Neural cell (in vitro differentiated cells): ENCODE measurements around the gene NKAIN2. TPM values are rescaled to one million over a fixed set of nuclear protein-coding genes. Genes with fewer than 3 reads are reported as not detected.

Experiments
- H2AFZ ChIP-seq: fragments of 200-600, 300-800 bp; sonication (generic), shearing (Covaris generic); 2 replicates; pipeline ENCODE4 v1.6.0; 2014; ENCODE audit warnings: low read depth, mild to moderate bottlenecking, antibody characterized with exemption, low read length, moderate library complexity
- H3F3A ChIP-seq: fragments of 200-600 bp; shearing (Covaris generic); 2 replicates; pipeline ENCODE4 v1.6.1; 2016; ENCODE audit warnings: mild to moderate bottlenecking, moderate library complexity, mixed read lengths, antibody characterized with exemption, low read length; ENCODE audit not compliant: insufficient read depth, poor library complexity, severe bottlenecking
- H3K27ac ChIP-seq: fragments of 200-600, 300-800 bp; sonication (generic), shearing (Covaris generic); 2 replicates; pipeline ENCODE4 v1.5.1; 2014; ENCODE audit warnings: mild to moderate bottlenecking, low read length, moderate library complexity
- H3K27me3 ChIP-seq: fragments of 300-800, 200-600 bp; sonication (generic), shearing (Covaris generic); 2 replicates; pipeline ENCODE4 v1.6.0; 2014; ENCODE audit warnings: mild to moderate bottlenecking, low read depth, low read length, moderate library complexity; ENCODE audit not compliant: insufficient read depth
- H3K36me3 ChIP-seq: fragments of 300-800, 200-600 bp; sonication (generic), shearing (Covaris generic); 2 replicates; pipeline ENCODE4 v1.5.1; 2014; ENCODE audit warnings: mild to moderate bottlenecking, antibody characterized with exemption, low read length, moderate library complexity; ENCODE audit not compliant: insufficient read depth
- H3K4me2 ChIP-seq: fragments of 300-800, 200-600 bp; sonication (generic), shearing (Covaris generic); 2 replicates; pipeline ENCODE4 v1.6.0; 2014; ENCODE audit warnings: mild to moderate bottlenecking, low read length
- H3K4me3 ChIP-seq: fragments of 300-800, 200-600 bp; sonication (generic), shearing (Covaris generic); 2 replicates; pipeline ENCODE4 v1.5.1; 2014; ENCODE audit warnings: mild to moderate bottlenecking, low read length, moderate library complexity
- H3K79me2 ChIP-seq: fragments of 200-600 bp; shearing (Covaris generic); replicated peaks from 2 replicates; pipeline ENCODE4 v1.6.0; 2014; ENCODE audit warnings: mild to moderate bottlenecking, low read length, moderate library complexity; ENCODE audit not compliant: insufficient read depth
- H3K9ac ChIP-seq: fragments of 300-800, 200-600 bp; sonication (generic), shearing (Covaris generic); 2 replicates; pipeline ENCODE4 v1.6.1; 2016; ENCODE audit warnings: mild to moderate bottlenecking, low read length, mixed read lengths
- H3K9me2 ChIP-seq: fragments of 200-600 bp; shearing (Covaris generic); 2 replicates; pipeline ENCODE4 v1.6.1; 2016; ENCODE audit warnings: mild to moderate bottlenecking, low read length, mixed read lengths; ENCODE audit not compliant: insufficient read depth
- H3K9me3 ChIP-seq: fragments of 200-600, 300-800 bp; sonication (generic), shearing (Covaris generic); 2 replicates; pipeline ENCODE4 v1.6.1; 2016; ENCODE audit warnings: mild to moderate bottlenecking, mixed run types, low read length, moderate library complexity, mixed read lengths
- H4K20me1 ChIP-seq: fragments of 200-600 bp; shearing (Covaris generic); 2 replicates; pipeline ENCODE4 v1.6.1; 2016; ENCODE audit warnings: mild to moderate bottlenecking, mixed run types; ENCODE audit not compliant: insufficient read depth
- CTCF ChIP-seq: fragments of 450-650 bp; IDR thresholded peaks from 2 replicates; pipeline ENCODE4 v1.5.1; 2014; ENCODE audit warnings: antibody characterized with exemption, mild to moderate bottlenecking, moderate library complexity; ENCODE audit not compliant: poor library complexity, severe bottlenecking
- EP300 ChIP-seq: fragments of 450-650 bp; conservative IDR thresholded peaks from 2 replicates; pipeline ENCODE4 v1.6.1; 2014; ENCODE audit warnings: antibody characterized with exemption, mild to moderate bottlenecking, moderate library complexity; ENCODE audit not compliant: poor library complexity, severe bottlenecking
- EZH2 ChIP-seq: fragments of 200-600, 300-800 bp; shearing (Covaris generic), sonication (generic); IDR thresholded peaks from 2 replicates; pipeline ENCODE4 v1.6.1; 2014; ENCODE audit warnings: antibody characterized with exemption, low read length, borderline replicate concordance, mild to moderate bottlenecking; ENCODE audit not compliant: insufficient read depth, poor library complexity, severe bottlenecking
- MXI1 ChIP-seq: fragments of 450-650 bp; conservative IDR thresholded peaks from 2 replicates; pipeline ENCODE4 v1.6.1; 2014; ENCODE audit warnings: antibody characterized with exemption, mild to moderate bottlenecking; ENCODE audit not compliant: poor library complexity, severe bottlenecking
- POLR2AphosphoS5 ChIP-seq: IDR thresholded peaks from 2 replicates; pipeline ENCODE4 v1.6.1; 2012
- RAD21 ChIP-seq: fragments of 450-650 bp; conservative IDR thresholded peaks from 2 replicates; pipeline ENCODE4 v1.6.1; 2014; ENCODE audit warnings: antibody characterized with exemption, mild to moderate bottlenecking, moderate library complexity
- SMC3 ChIP-seq: fragments of 450-650 bp; conservative IDR thresholded peaks from 2 replicates; pipeline ENCODE4 v1.6.1; 2014; ENCODE audit warnings: antibody characterized with exemption, mild to moderate bottlenecking, moderate library complexity; ENCODE audit not compliant: poor library complexity
- TAF1 ChIP-seq: IDR thresholded peaks from 2 replicates; pipeline ENCODE4 v1.6.1; 2012; ENCODE audit warnings: low read depth
- polyA plus RNA-seq: library from polyadenylated mRNA; depleted of rRNA; stranded (reverse); fragments of >200 nt; gene quantifications from 2 replicates; pipeline ENCODE4 v1.2.3, GENCODE V29; 2014
- TF ChIP-seq, protein P1 (sequence below): IDR thresholded peaks from 2 replicates; pipeline ENCODE4 v1.6.1; 2012; ENCODE audit warnings: borderline replicate concordance

Gene NKAIN2
- polyA plus RNA-seq, 1 donor from 2014 or later: 23.2 TPM

GRCh38 chr6:123899745-123900144, 96.1 kb downstream of the NKAIN2 start:
- Histone ChIP-seq H3K9me2 (no peaks in the 10 kb centered on the region), H3K27ac (no peak overlapping the region), H2AFZ (no peak overlapping the region), H3K27me3 (no peaks in the 10 kb centered on the region), H3K4me2 (no peak overlapping the region), H3F3A (no peaks in the 10 kb centered on the region), H4K20me1 (no peaks in the 10 kb centered on the region), H3K9ac (no peak overlapping the region), H3K79me2 (no peaks in the 10 kb centered on the region), H3K9me3 (no peaks in the 10 kb centered on the region), H3K36me3 (no peaks in the 10 kb centered on the region), H3K4me3 (no peak overlapping the region)
- TF ChIP-seq RAD21 (no peak), EZH2 (no peak), CTCF (no peak)

DNA sequence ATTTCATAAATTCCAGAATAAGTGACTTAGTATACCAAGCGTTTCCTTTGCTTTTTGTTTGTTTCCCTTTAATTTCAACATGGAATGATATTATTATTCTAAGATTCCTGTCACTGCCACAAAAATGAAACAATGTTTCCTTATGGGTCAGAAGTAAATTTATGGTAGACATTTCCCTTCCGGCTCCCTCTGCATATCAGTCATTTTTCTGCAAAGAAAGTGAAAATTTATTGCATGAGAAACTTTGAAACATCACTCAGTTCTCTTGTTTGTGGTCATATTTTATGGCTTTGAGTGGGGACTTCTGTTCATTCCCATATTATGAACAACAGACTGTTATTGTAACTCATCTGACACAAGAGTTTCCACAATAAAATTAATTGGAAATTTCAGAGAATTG, 97.8 kb downstream of the NKAIN2 start:
- no peak overlapping the region for H3K4me3 ChIP-seq
- no peak overlapping the region for H3K9ac ChIP-seq
- H3K36me3 ChIP-seq: no peaks in the 10 kb centered on the region
- H2AFZ ChIP-seq: no peak overlapping the region
- no peak overlapping the region for H3K4me2 ChIP-seq
- H3K27ac ChIP-seq: no peak overlapping the region
- H3K79me2 ChIP-seq: no peaks in the 10 kb centered on the region
- no peak for TF ChIP-seq TAF1
- TF ChIP-seq SMC3: no peak
- TF ChIP-seq POLR2AphosphoS5: no peak
- no peak for TF ChIP-seq RAD21
- H3K27me3 ChIP-seq: no peaks in the 10 kb centered on the region
- H3K9me2 ChIP-seq: no peaks in the 10 kb centered on the region
- no peaks in the 10 kb centered on the region for H3K9me3 ChIP-seq
- H4K20me1 ChIP-seq: no peaks in the 10 kb centered on the region
- no peaks in the 10 kb centered on the region for H3F3A ChIP-seq

- H3K79me2 ChIP-seq: no peaks in the 10 kb centered on the region
- H3K27me3 ChIP-seq: no peaks in the 10 kb centered on the region
- H3K9ac ChIP-seq: no peak overlapping the region
- no peak overlapping the region for H3K4me2 ChIP-seq
- no peaks in the 10 kb centered on the region for H3F3A ChIP-seq
- no peaks in the 10 kb centered on the region for H3K9me3 ChIP-seq
- H3K36me3 ChIP-seq: no peaks in the 10 kb centered on the region
- H3K9me2 ChIP-seq: no peaks in the 10 kb centered on the region
- TF ChIP-seq MXI1 (no peak), TAF1 (no peak), EZH2 (no peak), EP300 (no peak), SMC3 (no peak), RAD21 (no peak), POLR2AphosphoS5 (no peak), CTCF (no peak)
- TF ChIP-seq, protein P1, sequence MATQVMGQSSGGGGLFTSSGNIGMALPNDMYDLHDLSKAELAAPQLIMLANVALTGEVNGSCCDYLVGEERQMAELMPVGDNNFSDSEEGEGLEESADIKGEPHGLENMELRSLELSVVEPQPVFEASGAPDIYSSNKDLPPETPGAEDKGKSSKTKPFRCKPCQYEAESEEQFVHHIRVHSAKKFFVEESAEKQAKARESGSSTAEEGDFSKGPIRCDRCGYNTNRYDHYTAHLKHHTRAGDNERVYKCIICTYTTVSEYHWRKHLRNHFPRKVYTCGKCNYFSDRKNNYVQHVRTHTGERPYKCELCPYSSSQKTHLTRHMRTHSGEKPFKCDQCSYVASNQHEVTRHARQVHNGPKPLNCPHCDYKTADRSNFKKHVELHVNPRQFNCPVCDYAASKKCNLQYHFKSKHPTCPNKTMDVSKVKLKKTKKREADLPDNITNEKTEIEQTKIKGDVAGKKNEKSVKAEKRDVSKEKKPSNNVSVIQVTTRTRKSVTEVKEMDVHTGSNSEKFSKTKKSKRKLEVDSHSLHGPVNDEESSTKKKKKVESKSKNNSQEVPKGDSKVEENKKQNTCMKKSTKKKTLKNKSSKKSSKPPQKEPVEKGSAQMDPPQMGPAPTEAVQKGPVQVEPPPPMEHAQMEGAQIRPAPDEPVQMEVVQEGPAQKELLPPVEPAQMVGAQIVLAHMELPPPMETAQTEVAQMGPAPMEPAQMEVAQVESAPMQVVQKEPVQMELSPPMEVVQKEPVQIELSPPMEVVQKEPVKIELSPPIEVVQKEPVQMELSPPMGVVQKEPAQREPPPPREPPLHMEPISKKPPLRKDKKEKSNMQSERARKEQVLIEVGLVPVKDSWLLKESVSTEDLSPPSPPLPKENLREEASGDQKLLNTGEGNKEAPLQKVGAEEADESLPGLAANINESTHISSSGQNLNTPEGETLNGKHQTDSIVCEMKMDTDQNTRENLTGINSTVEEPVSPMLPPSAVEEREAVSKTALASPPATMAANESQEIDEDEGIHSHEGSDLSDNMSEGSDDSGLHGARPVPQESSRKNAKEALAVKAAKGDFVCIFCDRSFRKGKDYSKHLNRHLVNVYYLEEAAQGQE: no peak
- no peak overlapping the region for H2AFZ ChIP-seq
- H3K4me3 ChIP-seq: no peak overlapping the region
- no peaks in the 10 kb centered on the region for H4K20me1 ChIP-seq
- H3K27ac ChIP-seq: no peak overlapping the region
These were observed 99.2 kb downstream of the NKAIN2 start for GRCh38 chr6:123902738-123903313.
